ENCODE results near the gene MROH7. TPM values are rescaled to one million over a fixed set of nuclear protein-coding genes. Genes with fewer than 3 reads are reported as not detected.

MROH7 gene
- total RNA-seq, 1 experiment from 2014 or later, result 0.13 TPM

- H3K36me3 Mint-ChIP-seq, result peaks cover 6% of the 10 kb centered on the region
These were observed 2.1 kb downstream of the MROH7 start for GRCh38 chr1:54643736-54644135.

GRCh38 chr1:54645806-54646676 is 4.5 kb downstream of the MROH7 start:
- Mint-ChIP-seq H3K9me3 (peaks cover 17% of the 10 kb centered on the region), H3K27me3 (ENCODE audit: low read depth) (peaks cover 7% of the 10 kb centered on the region), H3K36me3 (peaks cover 6% of the 10 kb centered on the region), H3K27ac (no peak overlapping the region), H3K4me3 (no peak overlapping the region), H3K4me1 (peaks cover 3% of the 10 kb centered on the region)
- ChIA-PET POLR2A (no interaction called here), CTCF (no interaction called here)
- TF ChIP-seq AFF4 (CRISPR knock-in tag; IDR thresholded peaks at IDR 0.05; ENCODE audit: borderline replicate concordance) (no peak), FOXP1 (CRISPR knock-in tag; IDR thresholded peaks at IDR 0.05; ENCODE audit: borderline replicate concordance) (no peak), ZNF416 (CRISPR knock-in tag; IDR thresholded peaks at IDR 0.05) (no peak), HMGA2 (CRISPR knock-in tag; IDR thresholded peaks at IDR 0.05) (no peak), USF1 (CRISPR knock-in tag; IDR thresholded peaks at IDR 0.05) (no peak), MLX (CRISPR knock-in tag; IDR thresholded peaks at IDR 0.05) (no peak), NFE2L1 (CRISPR knock-in tag; IDR thresholded peaks at IDR 0.05) (no peak), RORB (CRISPR knock-in tag; IDR thresholded peaks at IDR 0.05) (no peak), GTF2I (CRISPR knock-in tag; conservative IDR thresholded peaks at IDR 0.05) (no peak), ZNF232 (CRISPR knock-in tag; IDR thresholded peaks at IDR 0.05) (no peak), ETV6 (CRISPR knock-in tag; IDR thresholded peaks at IDR 0.05) (no peak), ZNF396 (CRISPR knock-in tag; IDR thresholded peaks at IDR 0.05; ENCODE audit: borderline replicate concordance) (no peak), MXD4 (CRISPR knock-in tag; IDR thresholded peaks at IDR 0.05; ENCODE audit: borderline replicate concordance) (no peak), ZMAT4 (CRISPR knock-in tag; IDR thresholded peaks at IDR 0.05) (no peak), ZBTB21 (CRISPR knock-in tag; IDR thresholded peaks at IDR 0.05; ENCODE audit: borderline replicate concordance) (no peak)
- no peak for DNase-seq (ENCODE audit: low spot score)
- no peak for ATAC-seq

More at GRCh38 chr1:54643736-54644135, 2.1 kb downstream of the MROH7 start:
- Mint-ChIP-seq H3K4me3 (no peak overlapping the region), H3K4me1 (peaks cover 3% of the 10 kb centered on the region), H3K9me3 (peaks cover 17% of the 10 kb centered on the region), H3K27me3 (ENCODE audit: low read depth) (peaks cover 4% of the 10 kb centered on the region; the same call in 1 of the 2 replicates), H3K27ac (no peak overlapping the region)
- no peak for TF ChIP-seq EMX1 (CRISPR knock-in tag; IDR thresholded peaks at IDR 0.05)
- peak; percentile 97 for TF ChIP-seq ZNF317 (CRISPR knock-in tag; IDR thresholded peaks at IDR 0.05; ENCODE audit: borderline replicate concordance, low read depth)
- POLR2A ChIA-PET, result no interaction called here
- ATAC-seq, result no peak
- CTCF ChIA-PET, result no interaction called here
- no peak for DNase-seq (ENCODE audit: low spot score)

All from WTC11 (cell line).